SU-DHL-6 (cell line): ENCODE measurements around the gene DOCK9.

Experiments used
- H2AFZ ChIP-seq: fragments of 200-600 bp; sonication (generic); 2 replicates; pipeline ENCODE4 v1.6.1; 2014; ENCODE audit warnings: low read depth, mild to moderate bottlenecking, moderate library complexity, mixed read lengths, antibody characterized with exemption, low read length; ENCODE audit not compliant: severe bottlenecking
- H3F3A ChIP-seq: fragments of 200-600 bp; shearing (Covaris generic); 2 replicates; pipeline ENCODE4 v1.6.0; 2016; ENCODE audit warnings: antibody characterized with exemption, mild to moderate bottlenecking; ENCODE audit not compliant: insufficient read depth
- H3K27ac ChIP-seq: fragments of 200-600 bp; sonication (generic); 2 replicates; pipeline ENCODE4 v1.5.1; 2016; ENCODE audit warnings: low read depth, mild to moderate bottlenecking, low read length, moderate library complexity, mixed read lengths
- H3K27me3 ChIP-seq: fragments of 200-600 bp; sonication (generic), shearing (Covaris generic); 2 replicates; pipeline ENCODE4 v1.6.0; 2014; ENCODE audit warnings: mild to moderate bottlenecking, low read length
- H3K36me3 ChIP-seq: fragments of 200-600 bp; sonication (generic); 2 replicates; pipeline ENCODE4 v1.6.1; 2014; ENCODE audit warnings: mild to moderate bottlenecking, low read length, mixed read lengths
- H3K4me2 ChIP-seq: fragments of 300-600, 200-600 bp; shearing (Covaris generic), sonication (generic); 2 replicates; pipeline ENCODE4 v1.6.0; 2014; ENCODE audit warnings: low read length, low read depth, mild to moderate bottlenecking; ENCODE audit not compliant: poor library complexity, severe bottlenecking
- H3K4me3 ChIP-seq: fragments of 200-600 bp; sonication (generic); 2 replicates; pipeline ENCODE4 v1.5.1; 2014; ENCODE audit warnings: antibody characterized with exemption, low read length, mild to moderate bottlenecking, mixed read lengths; ENCODE audit not compliant: insufficient read depth, poor library complexity, severe bottlenecking
- H3K79me2 ChIP-seq: fragments of 200-600 bp; sonication (generic); 2 replicates; pipeline ENCODE4 v1.6.1; 2014; ENCODE audit warnings: mild to moderate bottlenecking, low read length, moderate library complexity; ENCODE audit not compliant: insufficient read depth
- H3K9ac ChIP-seq: fragments of 200-600 bp; sonication (generic); 2 replicates; pipeline ENCODE4 v1.7.0; 2014; ENCODE audit warnings: mild to moderate bottlenecking, low read length
- H3K9me2 ChIP-seq: fragments of 200-600 bp; sonication (generic); replicated peaks from 2 replicates; pipeline ENCODE4 v1.6.1; 2014; ENCODE audit warnings: low read length; ENCODE audit not compliant: insufficient read depth
- H3K9me3 ChIP-seq: fragments of 200-600 bp; sonication (generic); 2 replicates; pipeline ENCODE4 v1.6.1; 2014; ENCODE audit warnings: low read length, mixed read lengths; ENCODE audit not compliant: insufficient read depth
- H4K20me1 ChIP-seq: fragments of 200-600 bp; sonication (generic); 2 replicates; pipeline ENCODE4 v1.6.1; 2014; ENCODE audit warnings: low read depth, mild to moderate bottlenecking, antibody characterized with exemption, low read length, moderate library complexity, mixed read lengths
- CTCF ChIP-seq: fragments of 200-600 bp; sonication (generic); IDR thresholded peaks from one replicate; pipeline ENCODE4 v1.5.1; 2017; ENCODE audit warnings: antibody characterized with exemption, mild to moderate bottlenecking, low read length, moderate library complexity; ENCODE audit not compliant: insufficient read depth, poor library complexity, severe bottlenecking
- EZH2phosphoT487 ChIP-seq: fragments of 200-600 bp; sonication (generic), shearing (Covaris generic); conservative IDR thresholded peaks from 2 replicates; pipeline ENCODE4 v1.6.1; 2018; ENCODE audit warnings: mild to moderate bottlenecking, antibody characterized with exemption, low read length, moderate library complexity, mixed read lengths

Gene DOCK9

DNA sequence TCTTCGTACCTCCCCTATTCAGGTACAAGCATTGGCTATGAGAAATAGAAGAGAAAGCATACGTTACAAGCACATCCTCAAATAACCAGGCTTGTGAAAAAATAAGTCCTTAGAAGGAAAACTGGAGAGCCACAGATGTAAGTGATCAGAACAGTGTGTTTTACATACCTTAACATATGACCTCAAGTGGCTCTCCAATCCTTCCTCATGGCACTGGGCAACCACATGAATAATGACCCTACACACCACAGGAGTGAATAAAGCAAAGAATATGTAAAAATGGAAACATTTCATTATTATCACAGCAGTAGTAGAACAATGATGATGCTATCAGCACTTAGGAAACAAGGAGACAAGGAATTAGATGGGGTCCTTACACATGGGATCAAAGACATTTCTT is 96.5 kb downstream of the DOCK9 start:
- Histone ChIP-seq H3K79me2 (no peaks in the 10 kb centered on the region), H3K36me3 (no peaks in the 10 kb centered on the region), H3K4me2 (no peak overlapping the region), H3K9me3 (no peaks in the 10 kb centered on the region), H2AFZ (no peak overlapping the region), H3K27me3 (no peaks in the 10 kb centered on the region), H3K9me2 (no peaks in the 10 kb centered on the region), H3K27ac (no peak overlapping the region), H3K4me3 (no peak overlapping the region), H3K9ac (no peak overlapping the region), H3F3A (no peaks in the 10 kb centered on the region), H4K20me1 (no peaks in the 10 kb centered on the region)
- TF ChIP-seq CTCF = no peak
- no peak for TF ChIP-seq EZH2phosphoT487

- H4K20me1 ChIP-seq = no peaks in the 10 kb centered on the region
- no peaks in the 10 kb centered on the region for H3K79me2 ChIP-seq
- no peak overlapping the region for H3K27ac ChIP-seq
- H3K9me2 ChIP-seq = no peaks in the 10 kb centered on the region
- no peak overlapping the region for H3K4me2 ChIP-seq
- H3K9me3 ChIP-seq = no peaks in the 10 kb centered on the region
- no peak overlapping the region for H2AFZ ChIP-seq
- no peak overlapping the region for H3K4me3 ChIP-seq
- TF ChIP-seq EZH2phosphoT487 (no peak), CTCF (no peak)
- no peaks in the 10 kb centered on the region for H3F3A ChIP-seq
- H3K36me3 ChIP-seq = no peaks in the 10 kb centered on the region
- no peak overlapping the region for H3K9ac ChIP-seq
- H3K27me3 ChIP-seq = no peaks in the 10 kb centered on the region
These were observed 97.2 kb downstream of the DOCK9 start for GRCh38 chr13:98880677-98881076.

GRCh38 chr13:98879957-98880356 is 97.9 kb downstream of the DOCK9 start:
- no peak overlapping the region for H3K27ac ChIP-seq
- no peak overlapping the region for H3K4me3 ChIP-seq
- H3K36me3 ChIP-seq = no peaks in the 10 kb centered on the region
- H3K79me2 ChIP-seq = no peaks in the 10 kb centered on the region
- no peak for TF ChIP-seq CTCF
- no peak for TF ChIP-seq EZH2phosphoT487
- H3K9me2 ChIP-seq = no peaks in the 10 kb centered on the region
- H2AFZ ChIP-seq = no peak overlapping the region
- H3F3A ChIP-seq = no peaks in the 10 kb centered on the region
- H3K9ac ChIP-seq = no peak overlapping the region
- no peaks in the 10 kb centered on the region for H4K20me1 ChIP-seq
- no peaks in the 10 kb centered on the region for H3K27me3 ChIP-seq
- no peak overlapping the region for H3K4me2 ChIP-seq
- no peaks in the 10 kb centered on the region for H3K9me3 ChIP-seq

DNA sequence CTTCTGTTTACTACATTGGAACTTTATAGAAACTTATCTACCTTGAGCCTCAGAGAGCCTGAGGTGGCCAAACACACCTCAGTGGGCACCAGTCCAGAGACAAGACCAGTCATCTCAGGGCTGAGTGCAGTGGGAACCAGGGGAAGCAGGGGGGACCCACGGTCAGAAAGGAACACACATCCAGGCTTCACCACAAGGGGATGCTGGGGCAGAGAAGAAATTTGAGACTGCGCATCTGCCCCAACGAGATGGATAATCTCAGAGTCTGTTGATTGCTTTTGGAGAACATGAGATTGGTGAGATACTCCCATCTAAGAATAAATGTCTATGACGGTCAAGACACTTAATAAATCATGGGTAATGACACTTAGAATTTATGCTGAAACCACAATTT is 98.7 kb downstream of the DOCK9 start:
- no peak for TF ChIP-seq EZH2phosphoT487
- no peak for TF ChIP-seq CTCF
- H3K4me3 ChIP-seq = no peak overlapping the region
- no peaks in the 10 kb centered on the region for H3K9me3 ChIP-seq
- no peaks in the 10 kb centered on the region for H3K79me2 ChIP-seq
- H2AFZ ChIP-seq = no peak overlapping the region
- no peak overlapping the region for H3K27ac ChIP-seq
- H3K27me3 ChIP-seq = no peaks in the 10 kb centered on the region
- H3K9ac ChIP-seq = no peak overlapping the region
- no peaks in the 10 kb centered on the region for H4K20me1 ChIP-seq
- no peaks in the 10 kb centered on the region for H3K9me2 ChIP-seq
- no peaks in the 10 kb centered on the region for H3F3A ChIP-seq
- H3K4me2 ChIP-seq = no peak overlapping the region
- no peaks in the 10 kb centered on the region for H3K36me3 ChIP-seq
